A673 (cell line): Measurements from ENCODE around the gene GALNT3. TPM values are rescaled to one million over a fixed set of nuclear protein-coding genes. Genes with fewer than 3 reads are reported as not detected.
A peak's percentile ranks its signal among the peaks of the same experiment; 100 is the strongest.

Experiments
- Bru-seq: library from RNA; stranded (reverse); fragments of 400-500 nt; gene quantifications from one replicate; lab custom pipeline; 2021; lab: Mats Ljungman, UMichigan
- BruChase-seq, 2 experiments: library from RNA; stranded (reverse); fragments of 400-500 nt; gene quantifications; one replicate each; lab custom pipeline; 2021; lab: Mats Ljungman, UMichigan
- BruUV-seq: library from RNA; stranded (reverse); fragments of 400-500 nt; replicated peaks from 2 replicates; lab custom pipeline; 2021; lab: Mats Ljungman, UMichigan
- CTCF ChIA-PET: fragments of 300-600 bp; sonication (Branson Sonifier 250); formaldehyde crosslinking; loops from one replicate; lab custom pipeline; 2022; ENCODE audit warnings: antibody characterized with exemption; lab: Charles Lee
- POLR2A ChIA-PET: fragments of 300-600 bp; sonication (Branson Sonifier 250); formaldehyde crosslinking; loops from one replicate; lab custom pipeline; 2022; ENCODE audit warnings: antibody characterized with exemption; ENCODE audit not compliant: low non-redundant PET; lab: Charles Lee
- DNase-seq: peaks from one replicate; pipeline ENCODE4 v3.0.0-alpha.2; 2015; ENCODE audit warnings: low spot score
- H3K27ac ChIP-seq: fragments of 200-600 bp; sonication (generic); 2 replicates; pipeline ENCODE4 v1.5.1; 2016; ENCODE audit warnings: mixed run types, low read depth, mild to moderate bottlenecking, mixed read lengths, antibody characterized with exemption, low read length; ENCODE audit not compliant: poor library complexity, severe bottlenecking
- H3K27me3 ChIP-seq: fragments of 200-600 bp; sonication (generic); replicated peaks from 2 replicates; pipeline ENCODE4 v1.6.1; 2017; ENCODE audit warnings: mixed run types, low read depth, mild to moderate bottlenecking, mixed read lengths, antibody characterized with exemption, low read length; ENCODE audit not compliant: insufficient read depth, poor library complexity
- H3K36me3 ChIP-seq: fragments of 200-600 bp; sonication (generic); 2 replicates; pipeline ENCODE4 v1.6.1; 2016; ENCODE audit warnings: mixed run types, mild to moderate bottlenecking, mixed read lengths, antibody characterized with exemption, low read length; ENCODE audit not compliant: insufficient read depth, poor library complexity, severe bottlenecking
- H3K4me1 ChIP-seq: fragments of 200-600 bp; sonication (generic); 2 replicates; pipeline ENCODE4 v1.6.1; 2017; ENCODE audit warnings: mixed run types, mild to moderate bottlenecking, mixed read lengths, antibody characterized with exemption, low read length; ENCODE audit not compliant: insufficient read depth, poor library complexity, severe bottlenecking
- H3K4me3 ChIP-seq: fragments of 200-600 bp; sonication (generic); 2 replicates; pipeline ENCODE4 v1.5.1; 2016; ENCODE audit warnings: low read depth, mixed run types, mild to moderate bottlenecking, mixed read lengths, low read length; ENCODE audit not compliant: poor library complexity, severe bottlenecking
- H3K9me3 ChIP-seq: fragments of 200-600 bp; sonication (generic); 2 replicates; pipeline ENCODE4 v1.6.1; 2016; ENCODE audit warnings: mixed run types, low read depth, mild to moderate bottlenecking, mixed read lengths, antibody characterized with exemption, low read length; ENCODE audit not compliant: poor library complexity, severe bottlenecking
- CTCF ChIP-seq: fragments of 300-800, 200-600 bp; sonication (generic); conservative IDR thresholded peaks from 2 replicates; pipeline ENCODE4 v1.5.1; 2017; ENCODE audit warnings: low read depth, mild to moderate bottlenecking, antibody characterized with exemption, low read length, moderate library complexity, mixed read lengths
- EZH2 ChIP-seq: fragments of 200-600 bp; sonication (generic); IDR thresholded peaks from 2 replicates; pipeline ENCODE4 v1.6.1; 2017; ENCODE audit warnings: borderline replicate concordance, low read depth, mild to moderate bottlenecking, mixed read lengths, antibody characterized with exemption, low read length; ENCODE audit not compliant: poor library complexity, severe bottlenecking
- intact Hi-C: fragments of 100-400 bp; cut with micrococcal nuclease; formaldehyde crosslinking; loops from one replicate; pipeline ENCODE4 v1.10.0; 2022; ENCODE audit not compliant: unreplicated experiment
- long read RNA-seq: library from polyadenylated mRNA; stranded (forward); transcript quantifications from one replicate; pipeline ENCODE4 v2.0.0, GENCODE V29; 2022
- total RNA-seq: library from RNA; stranded (reverse); gene quantifications from 2 replicates; pipeline ENCODE4 v1.2.3, GENCODE V29; 2021

GALNT3 gene
- total RNA-seq (2.5 and 4.6 TPM in 2 replicates), Bru-seq, nascent RNA (percentile 48 among the genes with signal in this experiment), BruChase-seq, experiment 1, labeled RNA remaining after a 2-hour chase (percentile 46 among the genes with signal in this experiment), BruChase-seq, experiment 2, labeled RNA remaining after a 6-hour chase (percentile 48 among the genes with signal in this experiment)
- long read RNA-seq, transcript GALNT3-201 (11 exons, 3,868 nt), result major isoform, 5 of 8 reads
- long read RNA-seq, partial matches to known transcripts, result 2 of 8 reads
- long read RNA-seq, other reads (novel, unspliced or antisense), result 1 of 8 reads

DNA sequence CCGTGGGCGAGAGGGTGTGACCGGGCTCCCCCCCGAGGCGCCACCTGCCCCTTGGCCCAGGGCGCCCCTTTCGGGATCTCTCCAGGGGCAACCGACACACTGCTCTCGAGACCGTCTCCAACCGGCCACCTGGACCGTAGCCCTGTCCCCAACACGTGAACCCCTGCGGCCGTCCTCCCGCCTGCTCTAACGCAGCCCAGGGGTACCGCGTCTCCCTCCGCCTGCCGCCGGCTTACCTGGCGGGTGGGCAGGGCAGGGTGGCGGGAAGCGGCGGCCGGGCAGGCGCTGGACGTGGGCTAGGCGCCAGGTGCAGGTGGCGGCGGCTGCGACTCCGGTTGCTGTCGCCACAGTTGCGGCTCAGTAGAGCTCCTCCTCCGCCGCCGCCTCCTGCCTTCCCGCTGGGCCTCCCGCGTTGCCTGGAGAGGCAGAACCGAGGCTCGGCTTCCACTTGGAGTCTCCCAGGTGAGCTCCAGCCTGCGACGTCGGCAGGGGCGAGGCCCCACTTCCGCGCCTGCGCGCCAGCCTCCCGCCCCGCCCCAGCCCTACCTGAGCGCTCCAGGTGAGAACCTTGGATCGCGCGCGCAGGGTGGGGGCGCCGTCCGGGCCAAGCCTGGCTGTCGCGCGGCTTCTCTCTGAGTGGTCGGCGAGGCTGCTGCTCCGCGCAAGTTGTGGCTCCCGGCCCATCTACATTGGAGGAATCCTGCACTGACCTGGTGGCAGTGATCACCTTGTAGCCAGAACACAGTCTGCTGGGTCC is at the start of gene GALNT3:
TSS of gene GALNT3 (minus strand) at position 469 of the 757 bp plus-strand sequence. CDS start 23,547 bp downstream, outside the sequence.
- DNase-seq, result peak; percentile 48
- no peaks in the 10 kb centered on the region for H3K4me1 ChIP-seq
- BruUV-seq, result no TSS peak
- no peaks in the 10 kb centered on the region for H3K36me3 ChIP-seq
- no peaks in the 10 kb centered on the region for H3K9me3 ChIP-seq
- H3K4me3 ChIP-seq, result peak within 1 kb of the TSS; percentile 65
- ChIA-PET CTCF (no interaction called here), POLR2A (no interaction called here)
- TF ChIP-seq CTCF (no peak), EZH2 (no peak)
- no peak within 1 kb of the TSS for H3K27ac ChIP-seq
- no peaks in the 10 kb centered on the region for H3K27me3 ChIP-seq
- intact Hi-C loops, result no loop called here

DNA sequence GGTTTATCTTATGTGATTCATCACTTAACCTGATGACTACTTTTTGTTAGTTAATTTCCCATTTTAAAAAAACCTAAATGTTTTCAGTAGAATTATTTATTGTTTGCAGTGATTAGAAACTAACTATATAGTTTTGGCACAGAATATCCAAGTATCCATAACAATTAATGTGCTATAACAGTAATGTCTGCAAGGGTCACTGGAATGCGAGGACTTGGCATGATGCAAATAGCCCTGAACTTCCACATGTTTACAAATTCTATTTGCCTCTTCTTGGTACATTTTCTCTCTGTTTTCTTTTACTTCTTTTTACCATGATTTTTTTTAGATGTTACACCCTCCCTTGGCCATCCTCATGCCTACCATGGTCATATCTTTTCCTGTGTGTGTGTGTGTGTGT is 49.3 kb upstream of the GALNT3 start:
- no peaks in the 10 kb centered on the region for H3K27me3 ChIP-seq
- TF ChIP-seq CTCF (no peak), EZH2 (no peak)
- CTCF ChIA-PET, result no interaction called here
- H3K36me3 ChIP-seq, result no peaks in the 10 kb centered on the region
- no peaks in the 10 kb centered on the region for H3K9me3 ChIP-seq
- DNase-seq, result no peak
- intact Hi-C loops, result no loop called here
- H3K4me3 ChIP-seq, result no peak overlapping the region
- BruUV-seq, result no TSS peak
- H3K27ac ChIP-seq, result no peak overlapping the region
- H3K4me1 ChIP-seq, result no peaks in the 10 kb centered on the region
- POLR2A ChIA-PET, result no interaction called here

DNA sequence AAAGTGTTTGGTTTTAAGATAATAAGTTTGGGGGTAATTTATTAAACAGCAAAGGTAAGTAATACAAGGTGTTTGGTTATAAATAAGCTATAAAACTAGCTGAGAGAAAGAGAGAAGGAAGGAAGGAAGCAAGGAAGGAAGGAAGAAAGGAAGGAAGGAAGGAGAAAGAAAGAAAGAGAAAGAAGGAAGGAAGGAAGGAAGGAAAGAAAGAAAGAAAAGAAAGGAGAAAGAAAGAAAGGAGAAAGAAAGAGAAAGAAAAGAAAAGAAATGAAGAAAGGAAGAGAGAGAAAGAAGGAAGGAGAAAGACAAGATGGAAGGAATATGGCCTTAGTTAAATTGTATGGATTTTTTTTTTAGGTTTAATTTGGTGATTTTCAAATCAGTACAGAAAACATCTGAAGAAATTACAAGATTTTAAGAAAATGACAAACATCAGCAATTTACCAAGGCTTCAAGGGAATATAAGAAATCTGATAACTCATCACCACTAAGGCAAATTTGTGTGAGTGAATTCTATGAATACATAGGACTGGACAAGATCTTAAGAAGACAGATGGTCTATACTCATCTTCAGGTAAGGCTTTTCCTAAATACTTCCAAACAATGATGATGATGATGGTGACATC is 46.4 kb upstream of the GALNT3 start:
- ChIA-PET POLR2A (no interaction called here), CTCF (no interaction called here)
- Histone ChIP-seq H3K27ac (no peak overlapping the region), H3K9me3 (no peaks in the 10 kb centered on the region), H3K4me3 (no peak overlapping the region), H3K27me3 (no peaks in the 10 kb centered on the region), H3K4me1 (peaks cover 7% of the 10 kb centered on the region), H3K36me3 (no peaks in the 10 kb centered on the region)
- intact Hi-C loops, result no loop called here
- TF ChIP-seq CTCF, result no peak
- no peak for TF ChIP-seq EZH2
- no TSS peak for BruUV-seq
- DNase-seq, result no peak
